ENCODE results near the gene BROX. TPM values are rescaled to one million over a fixed set of nuclear protein-coding genes. Genes with fewer than 3 reads are reported as not detected.

The BROX gene
- total RNA-seq, 2 donors from 2014 or later = 22.8 to 26.3 TPM

GRCh38 chr1:222709700-222710153 lies 2.6 kb upstream of the BROX start:
- H3K4me3 Mint-ChIP-seq = peak overlapping the region; percentile 91
- Histone ChIP-seq H3K4me3 (ENCODE audit: low read length) (peak overlapping the region; percentile 100), H3K4me1 (ENCODE audit: control insufficient read depth, insufficient read depth, low read length) (no peaks in the 10 kb centered on the region), H3K9ac (ENCODE audit: extremely low read depth, low read length, poor library complexity, severe bottlenecking) (no peak overlapping the region), H3K9me3 (ENCODE audit: control insufficient read depth, low read length) (peaks cover 27% of the 10 kb centered on the region), H3K36me3 (ENCODE audit: control insufficient read depth, insufficient read depth, low read length) (peaks cover 28% of the 10 kb centered on the region), H3K27me3 (ENCODE audit: control insufficient read depth, insufficient read depth, low read length, poor library complexity, severe bottlenecking) (no peaks in the 10 kb centered on the region), H3K27ac (ENCODE audit: low read depth, low read length) (no peak overlapping the region)
- peaks cover 15% of the 10 kb centered on the region for H3K4me1 Mint-ChIP-seq
- H3K36me3 Mint-ChIP-seq (ENCODE audit: low read depth) = peaks cover 44% of the 10 kb centered on the region
- no peaks in the 10 kb centered on the region for H3K27me3 Mint-ChIP-seq (ENCODE audit: insufficient read depth)
- no peak for TF ChIP-seq CTCF (conservative IDR thresholded peaks at IDR 0.05)
- WGBS, 2 experiments (ENCODE audit: insufficient coverage in 1 of 2, insufficient read length in 1 of 2) = 94 to 96% methylated on average over 5 of the region's 5 CpGs
- DNase-seq = no peak
- peak overlapping the region; percentile 1 for H3K27ac Mint-ChIP-seq
- H3K9me3 Mint-ChIP-seq = peaks cover 14% of the 10 kb centered on the region

GRCh38 chr1:222711319-222712252 lies 778 bp upstream of the BROX start:
- peak overlapping the region; percentile 76 for H3K9ac ChIP-seq (ENCODE audit: extremely low read depth, low read length, poor library complexity, severe bottlenecking)
- H3K27ac ChIP-seq (ENCODE audit: low read depth, low read length) = peak overlapping the region; percentile 40

More at GRCh38 chr1:222711319-222712252, 778 bp upstream of the BROX start:
- Mint-ChIP-seq H3K4me1 (peaks cover 15% of the 10 kb centered on the region), H3K4me3 (peak overlapping the region; percentile 91), H3K27ac (peak overlapping the region; percentile 92), H3K9me3 (no peaks in the 10 kb centered on the region), H3K36me3 (ENCODE audit: low read depth) (peaks cover 34% of the 10 kb centered on the region), H3K27me3 (ENCODE audit: insufficient read depth) (no peaks in the 10 kb centered on the region)
- peaks cover 8% of the 10 kb centered on the region for H3K9me3 ChIP-seq (ENCODE audit: control insufficient read depth, low read length)
- peak; percentile 83 for DNase-seq
- H3K36me3 ChIP-seq (ENCODE audit: control insufficient read depth, insufficient read depth, low read length) = peaks cover 24% of the 10 kb centered on the region
- peak overlapping the region; percentile 100 for H3K4me3 ChIP-seq (ENCODE audit: low read length)
- no peak for TF ChIP-seq CTCF (conservative IDR thresholded peaks at IDR 0.05)
- no peaks in the 10 kb centered on the region for H3K4me1 ChIP-seq (ENCODE audit: control insufficient read depth, insufficient read depth, low read length)
- 0 to 1% methylated on average over 23 to 40 of the region's 42 CpGs for WGBS, 2 experiments (ENCODE audit: insufficient coverage in 1 of 2, insufficient read length in 1 of 2)
- no peaks in the 10 kb centered on the region for H3K27me3 ChIP-seq (ENCODE audit: control insufficient read depth, insufficient read depth, low read length, poor library complexity, severe bottlenecking)
